ENCODE measurements around the gene WASF1. TPM values are rescaled to one million over a fixed set of nuclear protein-coding genes. Genes with fewer than 3 reads are reported as not detected.

Gene WASF1
- total and polyA plus RNA-seq, 2 experiments from 2014 or later, result 12.3 to 25.1 TPM

DNA sequence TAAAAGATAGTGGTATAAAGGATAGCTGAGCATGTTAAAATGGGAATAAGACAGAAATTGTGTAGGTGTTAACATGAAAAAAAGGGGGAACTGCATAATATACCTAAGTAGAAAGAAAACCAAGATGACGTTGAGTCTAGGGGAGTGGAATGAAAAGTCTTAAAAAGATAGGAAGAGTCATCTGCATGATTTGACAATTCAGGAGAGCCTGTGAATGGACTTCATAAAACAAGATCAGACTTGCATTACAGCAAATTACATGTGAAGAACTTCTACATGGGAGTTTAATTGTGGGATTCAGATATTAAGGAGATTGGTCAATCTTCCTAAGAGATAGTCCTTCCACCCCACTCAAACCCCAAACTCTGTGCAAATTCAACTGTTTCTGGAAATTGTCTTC is 85.5 kb downstream of the WASF1 start:
- Histone ChIP-seq H3K27ac (no peak overlapping the region), H3K4me2 (ENCODE audit: unreplicated experiment) (no peak overlapping the region), H3K27me3 (replicated peaks; ENCODE audit: insufficient read depth) (no peaks in the 10 kb centered on the region), H3F3A (ENCODE audit: insufficient read depth) (peaks cover 26% of the 10 kb centered on the region), H4K20me1 (ENCODE audit: insufficient read depth) (no peaks in the 10 kb centered on the region), H2AFZ (no peak overlapping the region), H3K9me2 (ENCODE audit: insufficient read depth) (no peaks in the 10 kb centered on the region; the same call in none of the 2 replicates), H3K9ac (no peak overlapping the region), H3K36me3 (ENCODE audit: low read depth) (no peaks in the 10 kb centered on the region), H3K4me1 (ENCODE audit: insufficient read depth) (peaks cover 24% of the 10 kb centered on the region), H3K9me3 (ENCODE audit: low read depth) (no peaks in the 10 kb centered on the region), H3K4me3 (no peak overlapping the region), H3K79me2 (ENCODE audit: insufficient read depth) (no peaks in the 10 kb centered on the region)
- no peak for DNase-seq
- in situ Hi-C loops (cut with MboI), result no loop called here
- TF ChIP-seq EZH2phosphoT487 (IDR thresholded peaks at IDR 0.05; ENCODE audit: insufficient read depth, low read depth) (no peak), EZH2 (IDR thresholded peaks at IDR 0.05; ENCODE audit: insufficient read depth, poor library complexity, severe bottlenecking) (no peak)
- 95 to 100% methylated on average over 1 of the region's 1 CpG for WGBS, 2 experiments (ENCODE audit: low coverage in 1 of 2, low lambda C conversion rate in 2 of 2, missing lambda C conversion rate in 2 of 2)

DNA sequence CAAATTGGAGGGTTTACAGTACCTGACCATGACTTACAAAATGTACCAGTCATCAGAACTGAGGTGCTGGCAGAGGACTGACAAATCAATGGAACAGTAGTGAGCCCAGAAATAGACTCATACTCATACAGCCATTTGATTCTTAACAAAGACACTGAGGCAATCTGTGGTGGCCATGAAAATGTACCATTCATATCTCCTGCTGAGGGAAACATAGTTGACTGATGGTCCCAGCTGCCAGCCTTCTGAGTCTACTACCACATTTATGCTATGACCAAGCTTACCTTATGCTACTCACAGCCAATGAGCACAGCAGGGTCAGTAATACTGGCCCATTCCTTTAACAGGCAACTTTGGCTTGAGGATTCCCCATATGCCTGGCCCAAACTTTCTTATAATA is 88.6 kb downstream of the WASF1 start:
- in situ Hi-C loops (cut with MboI), result no loop called here
- Histone ChIP-seq H4K20me1 (ENCODE audit: insufficient read depth) (no peaks in the 10 kb centered on the region), H3K4me1 (ENCODE audit: insufficient read depth) (peaks cover 4% of the 10 kb centered on the region), H3K9me3 (ENCODE audit: low read depth) (no peaks in the 10 kb centered on the region), H3K9ac (no peak overlapping the region), H3K36me3 (ENCODE audit: low read depth) (no peaks in the 10 kb centered on the region), H3K79me2 (ENCODE audit: insufficient read depth) (no peaks in the 10 kb centered on the region), H2AFZ (no peak overlapping the region), H3F3A (ENCODE audit: insufficient read depth) (peaks cover under 1% of the 10 kb centered on the region; the same call in 1 of the 2 replicates), H3K9me2 (ENCODE audit: insufficient read depth) (no peaks in the 10 kb centered on the region; the same call in 1 of the 2 replicates), H3K27me3 (replicated peaks; ENCODE audit: insufficient read depth) (no peaks in the 10 kb centered on the region), H3K4me3 (no peak overlapping the region), H3K4me2 (ENCODE audit: unreplicated experiment) (no peak overlapping the region), H3K27ac (no peak overlapping the region)
- DNase-seq, result no peak
- TF ChIP-seq EZH2phosphoT487 (IDR thresholded peaks at IDR 0.05; ENCODE audit: insufficient read depth, low read depth), result no peak

DNA sequence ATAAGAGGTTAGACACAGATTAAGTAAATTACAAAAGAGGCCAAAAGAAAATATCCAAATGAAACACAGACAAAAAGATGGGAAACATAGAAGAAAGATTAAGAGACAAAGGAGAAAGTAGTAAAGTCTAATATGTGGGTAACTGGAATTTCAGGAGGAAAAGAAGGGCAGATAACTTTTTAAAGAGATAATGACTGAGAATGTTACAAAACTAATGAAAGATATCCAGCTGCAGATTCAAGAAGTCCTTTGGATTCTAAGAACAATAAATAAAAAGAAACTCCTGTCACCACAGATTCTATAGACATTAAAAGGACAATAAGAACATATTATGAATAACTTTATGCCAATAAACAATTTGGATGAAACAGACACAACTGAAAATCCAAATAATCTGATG is 90.1 kb downstream of the WASF1 start:
- DNase-seq, result no peak
- Histone ChIP-seq H3K4me3 (no peak overlapping the region), H3K27ac (no peak overlapping the region), H3K36me3 (ENCODE audit: low read depth) (no peaks in the 10 kb centered on the region), H3K4me2 (ENCODE audit: unreplicated experiment) (no peak overlapping the region), H2AFZ (no peak overlapping the region), H3F3A (ENCODE audit: insufficient read depth) (no peaks in the 10 kb centered on the region), H3K79me2 (ENCODE audit: insufficient read depth) (no peaks in the 10 kb centered on the region), H3K9me2 (ENCODE audit: insufficient read depth) (no peaks in the 10 kb centered on the region; the same call in 1 of the 2 replicates), H3K9ac (no peak overlapping the region), H3K4me1 (ENCODE audit: insufficient read depth) (no peaks in the 10 kb centered on the region), H4K20me1 (ENCODE audit: insufficient read depth) (no peaks in the 10 kb centered on the region), H3K9me3 (ENCODE audit: low read depth) (no peaks in the 10 kb centered on the region), H3K27me3 (replicated peaks; ENCODE audit: insufficient read depth) (no peaks in the 10 kb centered on the region)
- no peak for TF ChIP-seq EZH2 (IDR thresholded peaks at IDR 0.05; ENCODE audit: insufficient read depth, poor library complexity, severe bottlenecking)
- TF ChIP-seq EZH2phosphoT487 (IDR thresholded peaks at IDR 0.05; ENCODE audit: insufficient read depth, low read depth), result no peak
- in situ Hi-C loops (cut with MboI), result no loop called here

DNA sequence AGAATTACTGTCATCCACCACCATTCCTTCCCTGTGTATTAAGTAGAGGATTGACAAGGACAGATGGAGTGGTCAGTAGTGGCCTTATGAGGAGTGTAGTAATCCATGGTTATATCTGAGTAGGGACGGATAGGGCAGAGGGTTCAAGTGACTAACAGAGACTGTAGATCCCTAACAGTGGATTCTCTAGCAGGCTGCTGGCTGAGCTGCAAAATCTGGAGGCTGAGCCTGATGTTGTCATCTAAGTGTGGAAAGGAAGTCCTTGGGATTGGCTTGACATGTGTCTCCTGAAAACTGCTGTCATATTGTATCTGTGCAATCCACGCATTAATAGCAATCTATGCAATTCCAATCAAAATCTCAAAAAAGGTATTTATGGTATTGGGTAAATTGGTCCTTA is 94.2 kb downstream of the WASF1 start:
- H3K4me1 ChIP-seq (ENCODE audit: insufficient read depth), result no peaks in the 10 kb centered on the region
- H3K9ac ChIP-seq, result no peak overlapping the region
- TF ChIP-seq EZH2 (IDR thresholded peaks at IDR 0.05; ENCODE audit: insufficient read depth, poor library complexity, severe bottlenecking) (no peak), EZH2phosphoT487 (IDR thresholded peaks at IDR 0.05; ENCODE audit: insufficient read depth, low read depth) (no peak)
- no peak overlapping the region for H2AFZ ChIP-seq
- H3F3A ChIP-seq (ENCODE audit: insufficient read depth), result no peaks in the 10 kb centered on the region
- H3K27ac ChIP-seq, result no peak overlapping the region
- DNase-seq, result no peak
- no peak overlapping the region for H3K4me3 ChIP-seq
- no peaks in the 10 kb centered on the region for H3K9me3 ChIP-seq (ENCODE audit: low read depth)
- no peaks in the 10 kb centered on the region for H3K79me2 ChIP-seq (ENCODE audit: insufficient read depth)
- no peaks in the 10 kb centered on the region for H3K9me2 ChIP-seq (ENCODE audit: insufficient read depth)
- no peak overlapping the region for H3K4me2 ChIP-seq (ENCODE audit: unreplicated experiment)
- 79 to 87% methylated on average over 2 of the region's 2 CpGs for WGBS, 2 experiments (ENCODE audit: low coverage in 1 of 2, low lambda C conversion rate in 2 of 2, missing lambda C conversion rate in 2 of 2)
- no peaks in the 10 kb centered on the region for H3K36me3 ChIP-seq (ENCODE audit: low read depth)
- H3K27me3 ChIP-seq (replicated peaks; ENCODE audit: insufficient read depth), result no peaks in the 10 kb centered on the region
- in situ Hi-C loops (cut with MboI), result no loop called here
- H4K20me1 ChIP-seq (ENCODE audit: insufficient read depth), result no peaks in the 10 kb centered on the region

DNA sequence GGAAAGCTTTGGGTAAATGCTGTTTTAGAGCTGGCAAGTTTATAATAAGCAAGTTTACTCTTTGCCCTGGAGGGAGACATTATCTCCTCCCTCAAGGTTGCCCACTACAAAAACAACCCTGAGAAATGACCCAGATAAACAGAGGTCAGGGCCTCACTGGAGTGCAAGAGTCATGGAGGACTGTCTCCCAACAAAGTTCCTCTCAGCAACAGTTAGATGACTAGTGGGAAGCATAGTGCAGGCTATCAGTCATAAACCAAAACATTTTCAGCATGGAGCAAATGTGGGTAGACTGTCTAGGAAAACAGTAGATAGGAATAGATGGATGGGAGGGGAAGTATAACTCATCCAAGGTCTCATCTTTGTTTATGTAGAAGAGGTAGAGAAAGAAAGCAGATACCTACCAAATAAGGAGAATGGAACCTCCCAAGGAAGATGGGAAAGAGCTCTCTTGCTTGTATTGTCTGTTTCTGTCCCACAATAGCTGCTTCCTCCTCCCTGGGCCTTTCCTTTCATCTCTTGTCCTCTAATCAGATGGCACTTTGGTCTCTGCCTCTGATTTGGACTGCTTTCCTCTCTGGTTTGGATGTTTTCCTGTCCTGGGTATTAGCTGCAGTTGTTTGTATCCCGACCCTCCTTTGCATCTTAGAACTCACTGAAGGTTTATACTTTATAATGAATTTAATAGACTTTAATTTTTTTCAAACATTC is 95.4 kb downstream of the WASF1 start:
- no peaks in the 10 kb centered on the region for H3K79me2 ChIP-seq (ENCODE audit: insufficient read depth)
- TF ChIP-seq EZH2phosphoT487 (IDR thresholded peaks at IDR 0.05; ENCODE audit: insufficient read depth, low read depth) (no peak), EZH2 (IDR thresholded peaks at IDR 0.05; ENCODE audit: insufficient read depth, poor library complexity, severe bottlenecking) (no peak)
- no peaks in the 10 kb centered on the region for H3K27me3 ChIP-seq (replicated peaks; ENCODE audit: insufficient read depth)
- H4K20me1 ChIP-seq (ENCODE audit: insufficient read depth), result no peaks in the 10 kb centered on the region
- DNase-seq, result no peak
- no peak overlapping the region for H3K4me2 ChIP-seq (ENCODE audit: unreplicated experiment)
- H3K27ac ChIP-seq, result no peak overlapping the region
- in situ Hi-C loops (cut with MboI), result no loop called here
- 88 to 92% methylated on average over 1 of the region's 1 CpG for WGBS, 2 experiments (ENCODE audit: low coverage in 1 of 2, low lambda C conversion rate in 2 of 2, missing lambda C conversion rate in 2 of 2)
- H3K4me1 ChIP-seq (ENCODE audit: insufficient read depth), result no peaks in the 10 kb centered on the region
- H3K36me3 ChIP-seq (ENCODE audit: low read depth), result no peaks in the 10 kb centered on the region
- no peak overlapping the region for H3K4me3 ChIP-seq
- H3F3A ChIP-seq (ENCODE audit: insufficient read depth), result no peaks in the 10 kb centered on the region
- H2AFZ ChIP-seq, result no peak overlapping the region
- H3K9me3 ChIP-seq (ENCODE audit: low read depth), result no peaks in the 10 kb centered on the region
- no peak overlapping the region for H3K9ac ChIP-seq
- H3K9me2 ChIP-seq (ENCODE audit: insufficient read depth), result no peaks in the 10 kb centered on the region
